CD4-positive, alpha-beta T cell treated with Interferon gamma for 1 hour (primary cell): ENCODE measurements around the gene HSP90AA1.
"Not testable (repeated sequence)": the region's sequence is repeated elsewhere in the genome, so short reads cannot be mapped to it uniquely, and the experiment has no call there.

Experiments
- DNase-seq: peaks from one replicate; pipeline ENCODE4 v3.0.0-alpha.2; 2020

HSP90AA1 gene

GRCh38 chr14:102092806-102093205, 6.0 kb upstream of the HSP90AA1 start:
- DNase-seq = no peak

GRCh38 chr14:102090713-102091112, 3.9 kb upstream of the HSP90AA1 start:
- no peak for DNase-seq

- DNase-seq = no peak
Observed at GRCh38 chr14:102089621-102090343, 2.9 kb upstream of the HSP90AA1 start.

- peak; percentile 57 for DNase-seq
Observed at GRCh38 chr14:102088012-102088792, 1.4 kb upstream of the HSP90AA1 start.

- no peak for DNase-seq
Observed at GRCh38 chr14:102087762-102088011, 843 bp upstream of the HSP90AA1 start.

GRCh38 chr14:102086709-102086971, 204 bp downstream of the HSP90AA1 start:
- no peak for DNase-seq

- peak; percentile 65 for DNase-seq
Observed at GRCh38 chr14:102085948-102086708, 716 bp downstream of the HSP90AA1 start.

- no peak for DNase-seq
Observed at GRCh38 chr14:102085488-102085887, 1.4 kb downstream of the HSP90AA1 start.

GRCh38 chr14:102084931-102085330, 1.9 kb downstream of the HSP90AA1 start:
- DNase-seq = no peak

- DNase-seq = not testable (repeated sequence)
Observed at GRCh38 chr14:102084522-102084921, 2.3 kb downstream of the HSP90AA1 start.

- no peak for DNase-seq
Observed at GRCh38 chr14:102081231-102082080, 5.4 kb downstream of the HSP90AA1 start.

- no peak for DNase-seq
Observed at GRCh38 chr14:102080183-102081080, 6.4 kb downstream of the HSP90AA1 start.

GRCh38 chr14:102079700-102079979, 7.2 kb downstream of the HSP90AA1 start:
- peak; percentile 21 for DNase-seq

- DNase-seq = peak; percentile 49
Observed at GRCh38 chr14:102078831-102079699, 7.8 kb downstream of the HSP90AA1 start.

- DNase-seq = peak; percentile 38
Observed at GRCh38 chr14:102078361-102078791, 8.5 kb downstream of the HSP90AA1 start.

GRCh38 chr14:102077382-102077709, 9.5 kb downstream of the HSP90AA1 start:
- DNase-seq = peak; percentile 53

GRCh38 chr14:102075155-102075554, 11.7 kb downstream of the HSP90AA1 start:
- DNase-seq = no peak

- no peak for DNase-seq
Observed at GRCh38 chr14:102074415-102074964, 12.4 kb downstream of the HSP90AA1 start.

- no peak for DNase-seq
Observed at GRCh38 chr14:102071283-102071998, 15.4 kb downstream of the HSP90AA1 start.

- DNase-seq = no peak
Observed at GRCh38 chr14:102066041-102066451, 20.8 kb downstream of the HSP90AA1 start.
